ENCODE results near the gene NFATC2. TPM values are rescaled to one million over a fixed set of nuclear protein-coding genes. Genes with fewer than 3 reads are reported as not detected.

The NFATC2 gene
- total and polyA plus RNA-seq, 2 experiments from 2014 or later, result 0.52 to 0.59 TPM

- no peaks in the 10 kb centered on the region for H3K9me3 Mint-ChIP-seq
- TF ChIP-seq NANOG (IDR thresholded peaks at IDR 0.05; ENCODE audit: borderline replicate concordance) (no peak), STAT1 (IDR thresholded peaks at IDR 0.05; ENCODE audit: unreplicated experiment) (no peak), CREB1 (CRISPR knock-in tag; IDR thresholded peaks at IDR 0.05; ENCODE audit: low read depth) (no peak), EZH2phosphoT487 (IDR thresholded peaks at IDR 0.05; ENCODE audit: unreplicated experiment) (no peak), EZH2 (IDR thresholded peaks at IDR 0.05; ENCODE audit: low read depth, unreplicated experiment) (no peak), CTCF (conservative IDR thresholded peaks at IDR 0.05; ENCODE audit: low read depth in 2 of 2) (no peak), ZNF462 (CRISPR knock-in tag; IDR thresholded peaks at IDR 0.05) (no peak), ZNF114 (CRISPR knock-in tag; IDR thresholded peaks at IDR 0.05) (no peak), REST (IDR thresholded peaks at IDR 0.05; ENCODE audit: unreplicated experiment) (no peak), ETS1 (IDR thresholded peaks at IDR 0.05) (no peak), JUNB (IDR thresholded peaks at IDR 0.05; ENCODE audit: unreplicated experiment) (no peak), ZNF331 (CRISPR knock-in tag; IDR thresholded peaks at IDR 0.05; ENCODE audit: low read depth) (no peak), POLR2AphosphoS5 (IDR thresholded peaks at IDR 0.05; ENCODE audit: low read depth) (no peak)
- H3K36me3 Mint-ChIP-seq (ENCODE audit: low read depth), result no peaks in the 10 kb centered on the region
Observed at GRCh38 chr20:51409192-51409880, 133.2 kb downstream of the NFATC2 start.

More at GRCh38 chr20:51409192-51409880, 133.2 kb downstream of the NFATC2 start:
- Histone ChIP-seq H3K4me2 (no peak overlapping the region), H3K36me3 (ENCODE audit: insufficient read depth) (no peaks in the 10 kb centered on the region), H2AFZ (no peak overlapping the region), H3K4me3 (no peak overlapping the region), H3K27me3 (ENCODE audit: insufficient read depth) (no peaks in the 10 kb centered on the region), H4K20me1 (replicated peaks; ENCODE audit: insufficient read depth) (no peaks in the 10 kb centered on the region), H3F3A (replicated peaks; ENCODE audit: low read depth) (no peaks in the 10 kb centered on the region), H3K9me2 (ENCODE audit: insufficient read depth) (no peaks in the 10 kb centered on the region), H3K4me1 (ENCODE audit: insufficient read depth) (peaks cover 11% of the 10 kb centered on the region), H3K27ac (ENCODE audit: low read depth) (no peak overlapping the region), H3K79me2 (replicated peaks; ENCODE audit: insufficient read depth) (no peaks in the 10 kb centered on the region)
- Mint-ChIP-seq H3K27me3 (ENCODE audit: insufficient read depth, low read depth, poor library complexity) (peaks cover 7% of the 10 kb centered on the region), H3K27ac (no peak overlapping the region), H3K4me3 (no peak overlapping the region), H3K4me1 (peaks cover 11% of the 10 kb centered on the region)
- DNase-seq (ENCODE audit: low spot score) (no peak), ATAC-seq (no peak)
